HG02870 (cell line): ENCODE results near the gene AGAP1.
"Not testable (repeated sequence)": the region's sequence is repeated elsewhere in the genome, so short reads cannot be mapped to it uniquely, and the experiment has no call there.

Source experiments
- ATAC-seq: cut with Tn5 transposase; IDR thresholded peaks from one replicate; pipeline ENCODE4 v1.9.1; 2021; ENCODE audit warnings: mild to moderate bottlenecking, moderate library complexity; ENCODE audit not compliant: unreplicated experiment

Gene AGAP1

DNA sequence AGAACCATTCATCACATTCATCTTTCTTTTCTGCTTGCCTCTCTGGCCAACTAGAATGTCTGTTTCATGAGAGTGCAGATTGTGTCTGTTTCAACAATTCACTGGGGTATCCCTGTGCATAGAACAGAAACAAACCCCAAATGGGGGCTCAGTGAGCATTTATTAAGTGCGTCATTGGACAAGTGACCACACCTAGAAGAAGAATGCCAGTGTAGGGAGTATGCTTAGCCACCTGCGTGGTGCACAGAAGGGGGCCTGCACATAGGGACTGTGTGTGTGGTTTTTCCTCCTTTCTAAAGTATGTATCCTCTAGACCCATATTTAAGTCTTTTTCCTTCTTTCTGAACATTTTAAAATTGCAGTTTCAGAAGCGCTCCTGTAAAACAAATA, 255.9 kb downstream of the AGAP1 start:
- ATAC-seq, result no peak

DNA sequence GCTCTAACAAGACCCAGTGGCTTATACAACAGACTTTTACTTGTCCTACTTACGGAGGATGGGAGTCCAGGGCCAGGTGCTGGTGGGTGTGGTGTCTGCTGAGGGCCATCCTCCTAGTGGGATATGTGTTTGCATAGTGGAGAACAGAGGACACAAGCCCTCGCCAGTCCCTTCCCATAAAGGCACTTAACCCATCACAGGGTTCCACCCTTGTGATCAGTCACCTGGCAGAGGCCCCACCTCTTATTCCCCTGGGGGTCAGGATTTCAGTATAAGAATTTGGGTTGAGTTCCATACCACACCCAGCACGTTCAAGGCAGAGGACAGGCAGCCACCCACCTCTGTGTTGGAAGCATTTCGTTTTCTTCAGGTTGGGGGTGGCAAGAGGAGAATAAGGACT, 259.0 kb downstream of the AGAP1 start:
- no peak for ATAC-seq

DNA sequence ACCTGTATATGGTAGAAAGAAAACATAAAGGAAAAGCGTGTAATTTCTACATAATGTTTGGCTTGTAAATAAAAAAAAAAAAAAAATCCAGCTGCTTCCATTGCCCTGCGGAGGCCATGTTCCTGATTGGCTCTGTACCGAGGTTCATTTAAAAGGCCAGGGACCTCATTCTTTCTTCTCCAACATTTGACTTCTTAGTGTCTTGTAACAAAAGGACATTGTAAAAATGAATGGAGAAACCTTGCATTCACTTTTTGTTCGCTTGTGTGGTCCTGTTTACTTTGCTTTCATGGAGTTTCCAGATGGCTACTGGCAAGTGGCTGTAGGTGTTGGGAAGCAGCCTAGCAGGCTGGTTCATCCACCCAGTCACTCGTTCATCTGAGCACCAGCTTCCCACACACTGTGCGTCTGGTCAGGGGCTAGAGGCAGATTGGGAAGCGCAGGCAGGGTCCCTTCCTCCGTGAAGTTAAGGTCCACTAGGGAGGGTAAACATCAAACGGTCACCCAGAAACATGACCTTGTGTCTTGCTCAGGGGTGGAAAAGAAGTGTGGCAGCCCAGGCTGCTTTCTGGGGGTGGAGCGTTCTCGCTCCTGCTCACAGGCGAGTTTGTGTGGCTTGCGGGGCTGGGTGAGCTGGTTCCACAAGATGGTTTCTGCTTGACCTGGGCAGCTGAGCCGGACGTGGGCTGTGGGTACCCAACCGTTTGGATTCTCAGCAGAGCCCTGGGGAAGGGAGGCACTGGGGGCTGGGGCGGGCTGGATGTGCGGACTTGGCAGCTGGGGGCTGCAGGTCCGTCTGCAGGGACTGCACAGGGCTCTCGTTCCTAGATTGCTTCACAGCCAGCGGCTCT, 260.7 kb downstream of the AGAP1 start:
- ATAC-seq, result no peak

DNA sequence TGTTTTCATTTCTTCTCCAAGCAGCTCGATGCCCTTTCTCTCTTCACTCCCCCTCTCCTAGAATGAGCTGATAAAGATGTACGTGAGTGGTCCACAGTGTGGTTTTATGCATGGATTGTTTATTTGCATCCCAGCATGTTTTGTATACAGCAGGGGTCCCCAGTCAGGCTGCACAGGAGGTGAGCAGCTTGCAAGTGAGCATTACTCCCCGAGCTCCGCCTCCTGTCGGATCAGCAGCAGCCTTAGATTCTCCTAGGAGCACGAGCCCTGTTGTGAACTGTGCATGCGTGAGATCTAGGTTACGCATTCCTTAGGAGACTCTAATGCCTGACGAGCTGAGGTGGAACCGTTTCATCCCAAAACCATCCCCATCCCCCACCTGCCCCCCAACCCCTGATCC, 262.6 kb downstream of the AGAP1 start:
- no peak for ATAC-seq

DNA sequence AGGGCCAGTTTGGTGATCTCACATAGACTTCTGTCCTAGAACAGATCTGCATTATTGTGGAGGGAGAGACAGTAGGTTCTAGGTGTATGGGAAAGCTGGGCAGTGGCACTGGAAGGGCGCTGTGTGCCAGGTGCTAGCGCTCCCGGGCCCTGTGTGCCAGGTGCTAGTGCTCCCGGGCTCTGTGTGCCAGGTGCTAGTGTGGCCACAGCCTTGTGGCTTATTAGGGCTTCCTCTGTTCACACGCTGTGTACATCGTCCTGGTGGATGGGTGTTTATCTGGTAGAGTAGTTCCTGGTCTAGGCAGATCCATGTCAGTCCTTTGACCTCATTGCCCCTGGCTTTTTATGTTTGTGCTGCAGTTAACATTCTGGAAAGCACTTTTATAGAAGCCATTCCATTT, 263.4 kb downstream of the AGAP1 start:
- ATAC-seq, result no peak

DNA sequence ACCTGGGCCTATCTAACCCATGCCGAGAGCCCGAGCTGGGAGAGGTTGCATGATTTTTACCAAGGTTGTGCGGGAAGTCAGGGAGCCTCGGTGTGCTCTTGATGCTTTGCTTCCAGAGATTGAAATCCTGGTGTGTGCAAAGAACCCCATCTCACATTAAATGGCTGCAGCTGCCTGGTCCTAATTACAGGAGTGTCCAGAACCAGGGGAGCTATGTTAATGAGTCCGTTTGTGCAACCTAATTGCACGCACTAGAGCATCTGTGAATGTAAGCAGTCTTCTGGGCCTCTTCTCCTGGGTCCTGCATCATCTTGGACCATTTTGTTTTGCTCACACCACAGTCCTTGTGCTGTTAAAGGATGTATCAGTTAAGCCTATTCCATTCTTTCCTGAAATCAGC, 263.8 kb downstream of the AGAP1 start:
- no peak for ATAC-seq

DNA sequence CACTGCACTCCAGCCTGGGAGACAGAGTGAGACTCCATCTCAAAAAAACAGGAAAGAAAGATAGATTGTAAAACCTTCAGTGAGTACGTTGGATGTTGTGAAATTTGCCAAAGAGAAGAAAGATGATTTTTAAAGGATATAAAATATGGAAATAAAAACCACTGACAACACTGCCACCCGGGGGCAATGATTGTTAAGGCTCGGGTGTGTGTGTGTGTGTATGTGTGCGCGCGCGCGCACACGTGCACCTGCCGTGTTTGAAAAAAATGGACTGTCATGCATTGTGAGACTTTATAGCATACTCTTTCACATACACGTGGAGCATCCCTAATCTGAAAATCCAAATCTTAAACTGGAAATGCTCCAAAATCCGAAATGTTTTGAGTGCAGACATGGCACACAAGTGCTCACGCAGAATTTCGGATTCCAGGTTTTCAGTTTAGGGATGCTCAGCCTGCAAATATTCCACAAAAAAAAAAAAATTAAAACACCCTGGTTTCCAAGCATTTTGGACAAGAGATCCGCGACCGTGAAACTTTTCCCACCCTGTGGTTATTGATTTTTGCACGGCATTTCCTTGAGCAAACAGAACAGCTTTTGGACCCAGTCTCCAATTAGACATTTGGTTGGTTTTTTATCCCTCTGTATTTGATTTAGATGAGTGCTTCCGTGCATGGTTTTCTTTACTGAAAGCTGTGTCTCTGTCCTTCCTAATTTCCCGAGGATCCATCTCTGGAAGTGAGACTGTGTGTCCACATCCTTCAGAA, 269.2 kb downstream of the AGAP1 start:
- ATAC-seq, result no peak

DNA sequence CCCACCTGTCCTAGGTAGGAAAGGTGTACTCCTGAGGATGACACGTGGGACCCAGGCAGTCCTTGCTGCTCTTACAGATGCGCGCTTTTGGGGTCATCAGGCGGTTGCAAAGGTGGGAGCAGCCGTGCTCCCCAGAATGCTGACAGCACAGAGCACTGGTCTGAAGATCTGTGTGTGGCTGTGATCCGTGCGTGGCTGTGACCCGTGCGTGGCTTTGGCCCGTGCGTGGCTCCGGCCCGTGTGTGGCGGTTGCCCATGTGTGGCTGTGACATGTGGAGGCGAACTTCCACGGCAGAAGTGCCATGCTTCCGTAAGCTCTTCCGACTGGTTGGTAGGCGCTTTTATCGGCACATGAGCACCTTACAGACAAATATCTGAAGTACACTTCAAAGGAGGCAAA, 270.0 kb downstream of the AGAP1 start:
- ATAC-seq, result no peak

DNA sequence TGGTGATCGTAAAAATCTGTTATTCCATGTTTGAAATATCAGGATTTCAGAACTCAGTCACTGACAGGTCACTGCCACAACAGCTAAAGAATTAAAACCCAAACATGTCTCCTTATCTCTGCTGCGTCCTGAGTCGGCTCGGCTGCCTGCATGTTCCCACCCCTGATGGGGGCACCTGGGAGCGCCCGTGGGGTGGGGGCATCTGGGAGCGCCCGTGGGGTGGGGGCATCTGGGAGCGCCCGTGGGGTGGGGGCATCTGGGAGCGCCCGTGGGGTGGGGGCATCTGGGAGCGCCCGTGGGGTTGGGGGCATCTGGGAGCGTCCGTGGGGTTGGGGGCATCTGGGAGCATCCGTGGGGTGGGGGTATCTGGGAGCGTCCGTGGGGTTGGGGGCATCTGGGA, 270.6 kb downstream of the AGAP1 start:
- ATAC-seq, result not testable (repeated sequence)

DNA sequence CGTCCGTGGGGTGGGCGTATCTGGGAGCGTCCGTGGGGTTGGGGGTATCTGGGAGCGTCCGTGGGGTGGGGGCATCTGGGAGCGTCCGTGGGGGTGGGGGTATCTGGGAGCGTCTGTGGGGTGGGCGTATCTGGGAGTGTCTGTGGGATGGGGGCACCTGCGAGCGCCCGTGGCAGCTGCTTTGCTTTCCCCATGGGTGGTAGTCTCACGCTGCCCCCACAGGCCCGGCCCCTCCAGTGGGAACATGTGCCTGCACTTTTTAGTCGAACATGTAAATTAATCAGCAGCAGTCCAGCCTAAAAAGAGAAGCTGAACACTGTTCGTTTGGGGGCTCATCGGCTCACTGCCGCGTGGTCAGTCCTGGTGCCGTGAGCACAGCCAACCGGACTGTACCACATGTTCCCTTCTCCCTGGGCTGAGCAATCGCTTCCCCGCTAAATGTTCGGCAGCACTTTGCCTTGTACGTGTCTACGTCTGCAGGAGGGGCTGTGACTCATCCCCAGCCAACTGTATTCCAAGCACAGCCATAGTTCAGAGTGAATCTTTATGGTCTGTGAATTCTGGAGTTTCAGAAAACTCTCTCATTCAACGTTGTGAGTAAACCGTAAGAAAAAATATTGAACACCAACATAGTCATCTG, 271.5 kb downstream of the AGAP1 start:
- ATAC-seq, result no peak

DNA sequence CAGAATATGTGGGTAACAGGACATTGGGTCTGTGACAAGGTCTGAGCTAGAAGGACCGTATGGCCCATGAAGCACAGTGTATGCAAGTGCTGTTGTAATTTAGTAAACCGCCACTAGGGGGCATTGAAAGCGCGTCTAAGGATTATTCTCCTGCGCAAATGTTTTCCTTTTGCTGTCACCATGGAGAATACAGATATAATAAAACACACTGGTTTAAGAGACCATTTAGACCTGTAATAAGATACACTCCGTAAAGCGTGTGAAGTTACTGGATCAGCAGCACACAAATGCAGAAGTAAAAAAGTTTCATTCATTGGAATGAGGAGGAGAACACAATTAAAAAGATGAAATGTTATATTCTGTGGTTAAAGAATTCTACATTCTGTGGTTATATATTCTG, 272.4 kb downstream of the AGAP1 start:
- ATAC-seq, result no peak

DNA sequence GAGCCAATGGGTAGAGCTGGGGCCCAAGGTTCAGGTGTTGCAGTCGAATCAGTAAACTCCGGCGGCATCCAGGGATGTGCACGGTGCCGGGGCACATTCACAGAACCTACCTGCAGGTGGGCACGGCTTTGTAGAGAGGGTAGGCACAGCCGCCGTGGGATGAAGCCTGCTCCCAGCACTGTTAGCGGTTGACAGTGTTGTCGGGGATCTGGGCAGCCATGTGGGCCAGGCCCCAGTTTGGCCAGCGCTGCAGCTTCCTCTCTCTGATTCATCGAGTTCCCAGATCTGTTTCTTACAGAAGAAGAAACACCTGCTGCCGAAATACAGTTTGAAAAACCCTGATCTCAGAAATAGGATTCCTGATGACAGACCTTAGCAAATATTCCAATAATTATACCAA, 274.8 kb downstream of the AGAP1 start:
- ATAC-seq, result no peak

DNA sequence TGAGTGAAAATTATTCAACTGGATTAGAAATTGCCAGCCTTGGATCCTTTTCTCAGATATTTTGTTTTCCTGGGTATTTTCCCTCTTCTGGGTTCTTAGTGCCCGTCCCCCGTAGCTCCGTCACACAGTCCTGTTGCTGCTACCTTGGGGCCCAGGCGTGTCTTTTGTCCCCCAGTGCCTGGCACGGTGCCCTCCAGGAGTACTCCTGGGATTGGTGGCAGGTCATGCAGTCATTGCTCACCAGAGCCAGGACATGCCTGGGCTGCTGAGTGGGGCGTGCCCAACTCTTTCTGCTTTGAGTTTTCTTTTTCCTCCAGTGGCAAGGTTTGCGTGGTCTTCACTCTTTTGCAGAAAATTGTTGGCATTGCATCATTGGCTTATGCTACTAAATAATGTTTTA, 275.2 kb downstream of the AGAP1 start:
- ATAC-seq, result no peak

DNA sequence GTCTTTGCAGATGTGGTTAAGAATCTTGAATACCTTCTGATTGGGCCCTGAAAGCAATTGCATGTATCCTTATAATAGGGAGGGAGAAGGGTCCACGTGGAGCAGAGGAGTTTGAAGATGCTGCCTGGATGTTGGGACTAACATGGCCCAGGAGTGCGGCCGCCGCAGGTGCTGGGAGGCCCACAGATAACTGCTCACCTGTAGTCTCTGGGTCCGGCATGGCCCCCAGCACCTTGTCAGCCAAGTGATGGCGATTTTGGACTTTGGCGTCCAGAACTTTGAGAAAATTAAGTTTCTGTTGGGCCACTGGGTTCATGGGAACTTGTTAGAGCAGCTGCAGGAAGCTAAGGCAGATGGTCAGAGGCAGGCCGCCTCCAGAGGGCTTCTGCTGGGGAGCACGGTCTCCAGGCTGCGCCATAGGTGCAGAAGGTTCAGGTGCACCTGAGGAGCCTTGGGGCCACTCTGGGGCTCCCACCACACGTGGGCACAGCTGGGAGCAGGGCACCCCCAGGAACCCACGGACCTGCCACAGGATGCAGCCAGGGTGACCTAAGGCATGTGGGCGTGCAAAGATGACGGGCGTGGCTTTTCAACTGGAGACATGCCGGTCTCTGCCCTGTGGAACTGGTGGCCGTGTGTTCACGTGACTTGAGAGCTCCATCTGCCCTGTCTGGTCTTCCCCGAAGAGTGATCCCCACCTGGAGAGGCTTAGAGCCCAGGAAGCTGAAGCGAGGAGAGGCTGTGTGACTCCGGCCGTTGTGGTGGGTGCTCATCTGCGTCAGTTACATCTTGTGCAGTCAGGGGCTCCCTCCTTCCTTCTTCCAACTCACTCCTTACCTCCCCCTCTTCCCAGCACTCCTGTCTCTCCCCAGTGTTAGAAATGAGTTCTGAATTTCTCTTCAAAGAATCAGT, 277.3 kb downstream of the AGAP1 start:
- no peak for ATAC-seq

DNA sequence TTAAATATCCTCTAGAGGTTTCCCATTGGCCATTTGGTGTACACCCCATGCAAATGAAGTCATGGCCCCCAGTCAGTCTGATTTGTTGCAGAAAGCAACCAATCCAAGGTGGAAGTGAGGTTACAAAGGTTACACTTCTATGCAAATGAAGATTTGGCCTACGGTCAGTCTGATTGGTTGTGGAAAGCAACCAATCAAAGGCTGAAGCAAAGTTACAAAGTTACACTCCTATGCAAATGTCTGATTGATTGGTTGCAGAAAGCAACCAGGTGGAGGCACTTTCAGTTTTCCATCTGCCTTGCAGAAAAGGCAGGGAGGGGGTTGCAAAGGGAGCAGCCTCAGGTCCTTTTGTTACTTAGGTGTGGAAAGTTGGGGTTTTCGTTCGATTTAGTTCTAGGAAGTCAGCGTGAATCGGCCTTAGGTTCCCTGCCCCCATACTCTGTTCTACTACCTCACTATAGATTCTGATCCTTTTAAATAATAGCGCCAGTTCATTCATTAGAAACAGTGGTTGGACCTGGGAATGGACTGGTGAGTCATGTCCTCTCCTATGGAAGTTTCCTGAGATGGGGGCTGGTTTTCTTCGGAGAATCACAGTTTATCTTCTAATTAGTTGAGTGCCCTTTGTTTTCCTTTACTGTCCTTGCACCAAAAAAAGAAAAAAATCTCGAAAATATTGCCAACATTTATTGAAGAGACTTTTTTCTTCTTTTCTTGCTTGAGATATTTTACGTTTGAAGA, 279.5 kb downstream of the AGAP1 start:
- ATAC-seq, result no peak

DNA sequence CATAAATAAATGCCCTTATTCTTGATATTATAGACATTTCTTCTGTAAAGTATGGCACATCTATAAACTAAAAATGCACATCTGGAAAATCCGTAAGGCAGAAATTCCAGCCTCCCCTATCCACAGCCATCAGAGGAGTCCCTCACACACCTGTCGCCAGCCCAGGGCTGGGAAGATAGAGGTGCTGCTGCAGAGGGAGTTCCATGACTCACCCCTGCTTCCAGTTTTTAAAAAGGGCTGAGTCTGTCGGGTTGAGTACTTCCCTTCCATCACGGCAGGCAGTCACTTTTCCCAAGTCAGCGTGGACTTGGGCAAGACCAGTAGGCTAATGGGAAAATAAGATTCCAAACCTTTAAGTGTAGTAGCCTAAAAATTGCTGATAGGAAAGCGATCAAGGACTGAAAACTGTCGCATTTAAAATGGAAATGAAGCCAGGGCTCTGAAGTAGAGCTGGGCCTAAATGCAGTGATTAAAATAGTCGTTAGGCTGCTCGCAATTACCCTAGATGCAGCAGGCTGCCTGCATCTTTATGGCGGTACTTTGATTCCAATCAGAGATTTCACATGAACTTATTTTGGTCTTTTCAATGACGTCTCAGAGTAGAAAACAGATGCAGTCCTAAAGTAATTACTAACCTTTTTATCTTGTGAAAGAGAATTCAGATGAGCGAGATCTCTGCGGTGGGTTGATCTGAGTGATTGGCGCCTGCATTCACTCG, 280.5 kb downstream of the AGAP1 start:
- ATAC-seq, result no peak

DNA sequence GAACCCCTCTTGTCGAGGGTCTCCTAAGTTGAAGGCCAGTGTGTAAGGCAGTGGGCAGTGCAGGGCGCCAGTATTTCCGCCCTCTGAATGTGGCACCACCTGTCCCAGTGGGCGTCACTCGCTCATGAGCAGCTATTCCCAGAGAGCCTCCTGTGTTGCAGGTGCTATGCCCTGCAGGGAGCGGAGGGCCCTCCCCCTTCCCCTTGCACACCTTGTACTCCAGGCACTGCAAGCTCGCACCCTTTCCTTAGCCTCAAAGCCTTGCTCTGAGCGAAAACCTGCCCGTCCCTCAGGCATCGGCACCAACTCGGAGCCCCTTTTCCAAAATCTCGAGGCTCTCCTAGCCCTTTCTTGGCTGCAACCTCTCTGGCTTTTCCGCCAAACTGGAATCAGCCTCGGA, 282.7 kb downstream of the AGAP1 start:
- ATAC-seq, result no peak

DNA sequence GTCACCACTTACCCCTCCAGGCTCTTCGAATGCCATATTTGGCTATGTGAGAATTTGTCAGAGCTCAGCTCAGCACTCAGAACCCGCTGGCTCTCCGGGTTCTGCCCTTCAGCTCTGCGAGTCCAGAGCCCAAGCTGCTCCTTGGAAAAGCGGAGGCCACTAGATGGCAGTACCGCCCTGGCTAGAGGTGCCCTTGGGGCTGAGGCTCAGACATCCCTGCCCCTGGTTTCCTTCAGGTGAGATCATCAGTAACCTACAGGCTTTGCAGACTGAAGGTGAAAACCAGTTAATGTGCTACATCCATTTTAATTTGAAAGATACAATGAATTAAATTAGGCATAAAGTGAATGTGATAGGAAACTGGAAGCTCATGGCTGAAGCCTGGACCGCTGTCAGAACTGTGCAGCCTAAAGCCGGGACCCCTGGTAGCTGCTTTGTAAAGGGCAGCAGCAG, 285.6 kb downstream of the AGAP1 start:
- no peak for ATAC-seq

DNA sequence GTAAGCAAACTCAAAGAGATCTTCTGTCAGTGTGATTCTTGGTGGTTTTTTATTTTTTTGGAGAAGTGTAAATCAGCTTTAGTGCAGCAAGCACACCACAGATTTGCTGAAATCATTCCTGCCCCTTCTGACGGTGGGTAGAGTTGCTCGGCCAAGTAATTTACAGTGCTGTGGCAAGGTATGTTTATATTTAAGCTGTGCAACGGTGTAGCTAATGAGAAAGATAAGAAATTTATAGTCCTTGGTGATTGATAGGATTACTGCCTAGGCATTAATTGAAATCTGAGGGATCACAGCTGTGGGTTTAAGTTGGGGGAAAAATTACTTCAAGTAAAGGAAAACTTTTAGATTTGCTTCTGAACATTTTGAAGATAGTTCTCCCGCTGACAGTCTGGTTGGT, 286.6 kb downstream of the AGAP1 start:
- no peak for ATAC-seq
